ENCODE results near the gene ICAM1.

Gene ICAM1

GRCh38 chr19:10295305-10295846, 24.5 kb downstream of the ICAM1 start:
- no peak for DNase-seq

DNA sequence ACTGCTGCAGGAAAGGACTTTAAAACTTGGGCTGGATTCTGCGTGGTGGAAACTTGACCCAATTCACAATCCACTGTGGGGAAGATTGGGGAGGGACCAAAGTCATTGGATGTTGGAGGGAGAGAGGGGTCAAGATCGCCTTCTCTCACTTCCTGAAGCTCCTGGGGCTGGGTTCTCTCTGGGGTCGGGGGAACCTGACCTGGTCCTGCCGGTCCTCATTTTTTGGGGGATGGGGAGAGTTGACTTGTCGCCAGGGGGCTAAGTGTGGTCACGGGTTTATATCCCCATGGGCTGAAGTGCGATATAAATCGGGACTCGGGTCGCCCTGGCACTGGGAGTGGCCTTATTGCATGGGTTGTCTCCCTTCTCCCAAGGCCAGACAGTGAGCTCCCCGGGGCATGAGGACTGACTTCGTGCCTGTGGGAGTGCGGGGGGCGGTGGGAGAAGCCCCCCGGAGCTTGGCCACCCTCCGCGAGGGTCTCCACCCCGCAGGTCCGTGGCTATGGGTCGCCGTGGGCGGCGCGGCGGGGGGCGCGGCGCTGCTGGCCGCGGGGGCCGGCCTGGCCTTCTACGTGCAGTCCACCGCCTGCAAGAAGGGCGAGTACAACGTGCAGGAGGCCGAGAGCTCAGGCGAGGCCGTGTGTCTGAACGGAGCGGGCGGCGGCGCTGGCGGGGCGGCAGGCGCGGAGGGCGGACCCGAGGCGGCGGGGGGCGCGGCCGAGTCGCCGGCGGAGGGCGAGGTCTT, 25.1 kb downstream of the ICAM1 start:
- DNase-seq, result no peak

DNA sequence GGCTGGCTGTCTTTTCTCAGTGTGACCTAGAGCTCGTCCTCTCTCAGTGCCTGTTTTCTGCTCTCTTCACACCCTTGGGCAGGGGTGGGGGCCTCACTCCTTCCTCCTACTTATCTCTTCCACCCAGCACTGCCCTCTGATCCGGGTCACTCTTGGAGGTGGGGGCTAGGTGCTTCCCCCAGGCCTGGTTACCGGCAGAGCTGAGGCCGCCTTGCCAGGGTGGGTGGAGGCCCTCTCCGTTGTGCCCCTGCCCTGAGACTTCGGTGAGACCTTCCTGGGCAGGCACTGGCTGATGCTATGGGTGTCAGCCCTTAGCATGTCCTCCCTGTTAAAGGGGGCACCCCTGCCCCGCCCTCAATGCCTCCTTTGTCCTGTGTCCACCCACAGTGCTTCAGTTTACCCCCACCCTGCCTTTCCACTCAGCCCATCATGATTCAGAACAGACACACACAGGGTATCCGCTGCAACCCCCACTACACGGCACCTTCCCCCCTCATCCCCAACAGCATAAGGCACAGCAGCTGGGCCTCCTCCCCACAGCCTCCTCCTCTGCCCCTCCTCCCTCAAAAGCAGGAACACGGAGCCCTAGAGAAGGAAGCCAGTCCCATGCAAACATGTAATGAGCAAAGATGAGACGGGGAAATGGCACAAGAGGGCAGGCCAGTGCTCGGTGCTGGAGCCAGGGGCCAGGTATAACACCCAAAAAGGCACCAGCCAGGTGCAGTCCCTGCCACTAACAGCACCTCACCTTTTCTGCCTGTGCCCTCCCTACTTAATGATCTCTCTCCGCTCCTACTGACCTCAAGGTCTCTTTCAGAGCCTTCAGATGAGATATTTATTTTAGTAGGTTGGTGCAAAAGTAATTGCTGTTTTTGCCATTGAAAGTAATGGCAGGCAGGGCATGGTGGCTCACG, 28.9 kb downstream of the ICAM1 start:
- DNase-seq, result no peak

DNA sequence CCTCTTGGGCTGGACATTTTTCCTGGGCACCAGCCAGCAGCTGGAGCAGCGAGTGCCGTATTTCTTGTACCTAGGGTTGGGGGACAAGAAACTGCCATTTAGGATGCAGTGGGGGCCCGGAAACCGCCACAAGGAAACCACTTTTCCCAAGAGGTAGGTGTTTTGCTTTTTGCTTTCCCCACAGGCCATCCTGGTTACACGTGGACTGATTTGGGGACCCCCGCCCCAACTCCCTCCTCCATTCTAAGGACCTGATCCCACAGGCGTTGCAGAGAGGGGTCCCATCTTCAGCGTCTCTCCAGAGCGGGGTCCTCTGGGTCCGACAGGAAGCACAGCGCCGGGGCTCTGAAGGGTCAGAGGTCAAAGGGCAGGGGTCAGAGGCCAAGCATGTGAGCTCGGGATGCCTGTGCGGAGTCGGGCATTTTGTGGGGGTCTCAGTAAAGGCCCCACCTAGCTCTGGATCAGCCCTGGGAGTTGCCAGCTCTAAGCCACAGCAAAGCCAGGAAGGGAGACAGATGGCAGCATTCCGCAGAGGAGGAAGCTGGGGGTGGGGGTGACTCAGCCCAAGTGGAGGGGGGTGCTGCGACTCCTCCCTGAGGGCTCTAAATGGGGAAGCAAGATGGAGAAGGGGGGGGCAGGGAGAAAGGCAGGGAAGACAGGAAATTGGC, 34.4 kb downstream of the ICAM1 start:
- DNase-seq, result no peak

DNA sequence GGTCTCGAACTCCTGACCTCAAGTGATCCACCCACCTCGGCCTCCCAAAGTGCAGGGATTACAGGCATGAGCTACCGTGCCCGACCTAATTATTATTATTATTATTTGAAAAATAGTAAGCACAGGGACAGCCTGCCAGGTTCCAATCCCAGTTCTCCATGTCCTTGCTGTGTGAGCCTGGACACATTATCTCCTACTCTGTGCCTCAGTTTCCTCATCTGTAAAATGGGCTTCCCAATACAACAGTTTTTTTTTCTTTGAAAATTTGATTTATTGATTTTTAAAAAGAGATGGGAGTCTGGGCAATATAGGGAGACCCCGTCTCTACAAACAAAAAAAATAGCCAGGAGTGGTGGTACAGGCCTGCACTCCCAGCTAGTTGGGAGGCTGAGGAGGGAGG, 35.4 kb downstream of the ICAM1 start:
- no peak for DNase-seq

DNA sequence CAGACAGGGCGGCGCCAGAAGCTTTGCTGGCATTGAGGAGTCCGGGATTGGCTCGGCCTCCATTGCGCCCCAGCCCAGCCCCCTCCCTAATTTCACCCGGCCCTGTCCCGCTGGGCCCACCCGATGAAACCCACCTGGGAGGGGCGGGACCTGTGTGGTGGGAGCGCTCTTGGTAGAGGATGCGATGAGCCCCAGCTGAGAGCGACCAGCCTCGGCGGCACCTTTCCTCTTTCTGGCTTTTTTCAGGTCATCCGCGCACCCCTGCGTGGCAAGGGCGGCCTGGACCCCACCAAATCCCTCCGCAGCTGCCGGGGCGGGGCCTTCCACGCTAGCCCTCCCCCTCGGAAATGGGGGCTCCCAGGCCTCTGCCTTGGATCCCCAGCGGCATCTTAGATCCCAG, 38.5 kb downstream of the ICAM1 start, which contains the start of gene ZGLP1:
Gene ZGLP1 (minus strand): TSS at position 393 of the 400 bp plus-strand sequence.
- no peak for DNase-seq

DNA sequence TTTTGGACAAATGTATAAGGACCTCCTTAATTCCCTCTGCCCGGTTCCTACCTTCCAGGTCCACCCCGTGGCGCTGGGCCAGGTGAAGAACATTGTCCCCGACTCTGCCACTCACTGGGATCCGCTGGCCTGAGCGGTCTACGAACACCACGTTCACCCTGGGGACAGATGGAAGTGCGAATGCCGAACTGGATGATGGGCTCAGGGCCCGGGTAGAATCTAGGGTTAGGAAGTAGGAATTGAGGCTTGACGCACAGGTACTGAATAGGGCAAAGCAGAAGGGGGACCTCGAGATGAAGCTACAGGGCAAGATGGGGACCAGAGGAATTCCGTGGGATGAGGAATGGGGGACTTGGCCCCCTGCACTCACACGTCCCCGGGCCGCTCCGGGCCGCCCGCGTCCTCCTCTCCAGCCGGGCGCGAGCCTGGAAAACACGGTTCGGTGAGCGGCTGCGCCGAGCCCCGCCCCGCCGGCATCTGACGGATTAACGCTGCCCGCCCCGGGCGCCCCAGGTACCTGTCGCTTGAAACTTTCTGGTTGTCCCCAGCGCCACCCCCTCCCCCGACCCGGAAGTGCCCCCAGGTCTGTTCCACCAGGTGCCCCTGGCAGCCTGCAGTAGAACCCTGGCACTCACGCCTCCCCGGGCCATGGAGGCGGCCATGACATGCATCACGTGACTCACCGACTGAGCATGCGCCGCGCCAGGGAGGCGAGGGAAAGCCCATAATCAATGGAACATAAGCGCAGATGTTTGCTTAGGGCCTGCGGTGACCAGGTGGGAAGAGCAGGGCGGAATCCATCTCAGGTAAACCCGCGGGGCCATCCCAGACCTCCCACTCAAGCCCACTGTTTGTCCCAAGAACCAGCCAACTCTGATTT, 44.7 kb downstream of the ICAM1 start, which contains the start of gene FDX2:
Gene FDX2 (minus strand): TSS at position 681 of the 880 bp plus-strand sequence. CDS start 19 bp downstream, at position 662.
- peak; percentile 94 for DNase-seq

- DNase-seq, result no peak
Measured at GRCh38 chr19:10316229-10317044, 45.5 kb downstream of the ICAM1 start.

- DNase-seq, result no peak
Measured at GRCh38 chr19:10317045-10317856, 46.3 kb downstream of the ICAM1 start.

DNA sequence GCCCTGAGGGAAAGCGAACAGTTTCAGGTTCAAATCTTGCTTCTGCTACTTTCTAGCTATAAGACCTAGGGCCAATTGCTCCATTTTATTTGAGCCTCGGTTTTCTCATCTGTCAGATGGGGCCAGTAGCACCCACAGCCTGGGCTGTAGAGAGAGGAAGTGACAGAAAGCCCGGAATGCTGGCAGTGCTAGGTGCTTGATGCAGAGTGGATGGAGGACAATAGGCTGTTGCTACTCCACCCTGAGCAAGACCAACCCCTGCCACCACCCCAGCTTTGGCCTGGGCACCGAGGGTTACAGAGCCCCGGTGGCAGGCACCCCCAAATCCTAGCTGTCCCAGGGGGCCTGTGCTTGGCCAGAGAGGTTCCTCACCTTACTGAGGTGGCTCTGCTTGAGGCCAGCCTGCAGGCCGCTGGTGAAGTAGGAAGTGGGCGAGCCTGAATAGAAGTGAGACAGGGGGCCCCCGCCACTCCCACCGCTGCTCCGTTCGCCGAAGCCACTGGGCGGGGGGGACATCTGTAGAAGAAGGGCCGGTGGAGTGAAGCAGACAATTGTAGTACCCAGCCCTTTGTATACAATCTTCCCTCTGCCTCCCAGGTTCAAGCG, 47.0 kb downstream of the ICAM1 start:
- no peak for DNase-seq

DNA sequence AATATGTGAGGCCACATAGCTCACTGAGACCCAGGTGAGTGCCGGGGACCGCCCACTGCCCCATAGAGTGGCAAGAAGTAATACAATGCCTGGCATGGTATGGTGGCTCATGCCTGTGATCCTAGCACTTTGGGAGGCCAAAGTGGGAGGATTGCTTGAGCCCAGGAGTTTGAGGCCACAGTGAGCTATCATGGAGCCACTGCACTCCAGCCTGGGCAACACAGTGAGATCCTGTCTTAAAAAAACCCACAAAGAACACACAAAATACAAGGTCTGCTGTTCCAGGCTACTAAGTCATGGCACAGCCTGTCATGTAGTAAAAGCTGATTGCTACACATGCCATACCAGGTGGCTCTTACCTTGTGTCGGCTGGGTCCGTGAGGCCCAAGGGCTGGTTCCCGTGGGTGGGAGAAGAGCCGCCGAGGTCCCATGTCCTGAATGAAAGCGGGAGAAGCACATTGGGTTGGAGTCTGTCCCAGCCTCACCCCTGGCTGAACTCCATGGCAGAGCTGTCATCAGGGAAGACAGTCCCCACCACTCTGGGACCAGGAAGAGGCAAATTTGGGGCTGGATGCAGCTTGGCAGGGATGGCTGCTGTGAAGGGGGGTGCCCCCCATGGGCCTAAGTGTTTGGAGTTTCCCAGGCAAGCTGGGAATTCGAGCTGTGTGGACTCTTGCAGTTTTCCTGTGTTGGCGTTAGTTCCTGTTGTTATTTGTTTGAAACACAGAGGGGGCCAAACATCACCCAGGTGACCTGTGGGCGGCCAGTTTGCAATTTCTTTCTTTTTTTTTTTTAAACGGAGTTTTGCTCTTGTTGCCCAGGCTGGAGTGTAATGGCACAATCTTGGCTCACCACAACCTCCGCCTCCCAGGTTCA, 48.1 kb downstream of the ICAM1 start:
- no peak for DNase-seq

DNA sequence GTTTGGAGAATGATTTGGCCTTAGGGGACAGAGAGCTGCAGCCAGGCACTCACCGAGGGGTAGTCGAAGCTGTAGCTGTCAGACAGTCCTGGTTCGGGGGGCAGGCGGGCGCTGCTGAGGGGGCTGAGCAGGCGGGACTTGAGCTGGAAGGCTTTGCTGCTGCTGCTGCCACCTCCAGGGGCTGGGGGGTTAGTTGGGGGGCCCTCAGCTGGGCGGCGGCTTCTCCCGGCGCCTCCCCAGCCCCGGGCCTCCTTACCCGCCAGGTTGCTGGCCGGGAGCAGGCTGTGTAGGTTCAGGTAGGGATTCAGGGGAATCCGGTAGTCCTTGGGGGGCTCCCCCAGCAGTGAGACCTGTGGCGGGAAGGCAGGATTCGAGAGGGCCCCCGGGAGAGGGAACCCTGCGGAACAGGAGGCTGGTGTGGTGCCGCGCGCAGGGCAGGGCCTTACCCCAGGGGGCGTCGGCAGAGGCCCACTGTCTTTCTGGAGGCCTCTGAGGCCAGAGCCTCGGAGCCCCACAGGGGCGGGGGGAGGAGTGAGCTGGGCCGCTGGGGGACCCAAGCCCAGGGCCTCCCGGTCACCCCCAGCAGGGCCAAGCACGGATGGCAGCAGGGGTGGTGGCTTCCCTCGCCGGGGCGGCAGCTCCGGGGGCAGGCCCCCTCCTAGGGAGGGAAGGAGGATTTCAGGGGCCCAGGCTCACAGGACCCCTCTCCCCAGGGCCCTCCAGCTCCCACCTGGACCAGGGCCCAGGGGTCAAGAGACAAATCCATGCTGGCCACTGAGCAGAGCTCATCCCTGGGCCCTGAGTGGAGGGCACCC, 49.9 kb downstream of the ICAM1 start:
- no peak for DNase-seq

GRCh38 chr19:10321417-10321797, 50.5 kb downstream of the ICAM1 start:
- DNase-seq, result no peak

DNA sequence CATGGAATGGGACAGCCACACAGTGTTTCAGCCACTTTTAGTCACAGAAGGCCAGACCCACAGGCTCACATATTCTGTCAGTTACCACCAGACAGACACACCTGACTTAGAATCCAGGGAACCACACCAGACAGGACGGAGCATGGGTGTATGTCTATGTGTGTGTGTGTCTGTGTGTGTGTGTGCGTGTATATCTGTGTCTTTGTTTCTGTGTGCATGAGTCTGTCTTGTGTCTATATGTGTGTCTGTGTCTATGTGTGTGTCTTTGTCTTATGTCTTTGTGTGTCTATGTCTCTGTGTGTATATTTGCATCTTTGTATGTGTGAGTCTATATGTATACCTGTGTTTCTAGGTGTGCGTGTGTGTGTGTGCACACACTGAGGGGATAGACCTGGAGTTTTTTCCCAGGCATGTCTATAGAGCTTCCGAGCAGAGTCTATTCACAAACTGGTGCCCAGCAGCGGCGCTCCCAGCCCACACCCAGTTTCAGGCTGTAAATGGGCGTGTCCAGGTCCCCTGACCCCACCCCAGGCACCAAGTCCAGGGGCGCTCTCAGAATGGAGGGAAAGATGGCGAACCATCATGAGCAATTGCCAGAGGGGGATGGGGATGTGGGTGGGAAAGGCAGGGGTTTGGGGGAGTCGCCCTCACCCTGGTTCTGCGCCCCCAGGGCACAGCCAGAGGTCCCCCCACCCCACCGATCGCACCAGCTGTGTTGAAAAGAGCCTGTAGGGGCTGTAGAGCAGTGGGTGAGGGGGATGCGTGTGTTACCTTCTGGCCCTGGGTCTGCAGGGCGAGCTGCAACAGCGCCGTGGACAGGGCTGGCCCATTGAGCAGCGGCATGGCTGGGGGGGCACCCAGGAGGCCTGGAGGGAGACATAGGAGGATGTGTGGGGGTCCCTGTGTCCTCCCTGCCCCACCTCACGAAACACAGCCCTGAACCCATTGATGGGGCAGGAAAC, 51.2 kb downstream of the ICAM1 start:
- no peak for DNase-seq

- no peak for DNase-seq
Measured at GRCh38 chr19:10325732-10326131, 54.8 kb downstream of the ICAM1 start.

- no peak for DNase-seq
Measured at GRCh38 chr19:10327793-10328192, 56.9 kb downstream of the ICAM1 start.
